OCI-LY7 (cell line): ENCODE data around the gene AOPEP.

Source experiments
- CTCF ChIP-seq: fragments of 200-600 bp; sonication (generic); conservative IDR thresholded peaks from 2 replicates; pipeline ENCODE4 v1.5.1; 2014; ENCODE audit warnings: mild to moderate bottlenecking, antibody characterized with exemption, low read length, moderate library complexity, mixed read lengths
- EZH2phosphoT487 ChIP-seq: fragments of 200-600 bp; sonication (generic); IDR thresholded peaks from 2 replicates; pipeline ENCODE4 v1.6.1; 2018; ENCODE audit warnings: low read depth, borderline replicate concordance, mild to moderate bottlenecking, mixed run types, antibody characterized with exemption, low read length, moderate library complexity, mixed read lengths

GRCh38 chr9:94714494-94714893 is 12.0 kb upstream of the AOPEP start:
- TF ChIP-seq EZH2phosphoT487: no peak
- no peak for TF ChIP-seq CTCF
